Body of pancreas (tissue), 4 donors: ENCODE results near the gene PERCC1.

Experiments
- CTCF ChIP-seq, 7 experiments: fragments of 450-650 bp in 4 of 7; fragments of 200-600 bp in 3 of 7; sonication (generic) in 3 of 7; IDR thresholded peaks; one replicate each; pipeline ENCODE4 v1.5.1; 2016 to 2019; ENCODE audit warnings: antibody characterized with exemption in 7 of 7
- POLR2A ChIP-seq, 3 donors: fragments of 450-650 bp; IDR thresholded peaks; one replicate each; pipeline ENCODE4 v1.6.1; 2016; ENCODE audit warnings: antibody characterized with exemption in 3 of 3, mild to moderate bottlenecking in 2 of 3

- TF ChIP-seq POLR2A (IDR thresholded peaks at IDR 0.05): no peak
- TF ChIP-seq CTCF (IDR thresholded peaks at IDR 0.05): no peak
These were observed 36.4 kb upstream of the PERCC1 start for GRCh38 chr16:1394367-1394951.
